Hematopoietic multipotent progenitor cell treated with erythropoietin and hydrocortisone succinate and interleukin-3 and kit ligand, for 4 days (in vitro differentiated cells): ENCODE results near the gene ADAMTS17.

Experiments used
- DNase-seq: peaks from one replicate; pipeline ENCODE4 v3.0.0-alpha.2; 2015

The ADAMTS17 gene

DNA sequence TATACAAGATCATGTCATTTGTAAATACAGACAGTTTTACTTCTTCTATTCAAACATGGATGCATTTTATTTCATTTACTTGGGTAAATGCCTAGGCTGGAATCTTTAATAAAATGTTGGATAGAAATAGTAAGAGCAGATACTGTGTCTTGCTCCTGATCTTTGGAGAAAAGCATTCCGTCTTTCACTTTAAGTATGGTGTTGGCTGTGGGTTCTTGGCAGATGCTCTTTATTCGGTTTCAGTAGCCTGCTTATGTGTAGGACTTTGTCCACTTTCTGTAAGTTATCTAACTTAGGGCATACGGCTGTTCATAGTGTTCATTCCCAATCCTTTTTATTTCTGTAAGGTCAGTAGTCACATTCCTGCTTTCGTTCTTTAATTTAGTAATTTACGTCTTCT is 303.0 kb downstream of the ADAMTS17 start:
- no peak for DNase-seq

DNA sequence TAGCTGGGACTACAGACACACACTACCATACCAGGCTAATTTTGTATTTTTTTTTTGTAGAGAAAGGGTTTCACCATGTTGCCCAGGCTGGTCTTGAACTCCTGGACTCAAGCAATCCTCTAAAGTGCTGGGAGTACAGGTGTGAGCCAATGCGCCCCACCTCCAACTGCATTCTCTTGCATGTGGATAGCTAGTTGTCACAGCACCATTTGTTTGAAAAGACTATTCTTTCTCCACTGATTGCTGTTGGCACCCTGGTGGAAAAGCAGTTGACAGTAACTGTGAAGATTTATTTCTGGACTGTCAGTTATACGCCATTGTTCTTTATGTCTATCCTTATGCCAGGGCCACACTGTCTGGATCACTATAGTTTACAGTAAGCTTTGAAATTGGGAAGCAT is 303.9 kb downstream of the ADAMTS17 start:
- DNase-seq, result no peak

DNA sequence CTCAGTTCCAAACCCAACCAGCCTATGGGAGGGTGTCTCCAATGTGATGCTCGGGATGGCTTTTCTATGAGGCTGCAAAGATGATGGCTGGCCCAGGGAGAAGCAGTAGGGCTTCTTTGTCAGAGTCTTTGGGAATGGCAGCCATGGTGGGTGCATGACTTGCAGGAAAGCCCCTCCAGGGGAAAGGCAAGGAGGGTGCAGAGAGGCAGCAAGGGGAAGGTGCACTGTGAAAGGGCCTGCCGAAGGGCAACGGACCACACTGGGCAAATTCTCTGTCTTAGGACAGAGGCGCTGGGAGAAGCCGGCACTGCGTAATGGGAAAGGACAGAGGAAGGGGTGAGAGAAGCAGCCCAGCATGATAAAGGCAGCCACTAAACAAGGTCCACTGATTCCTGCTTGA is 305.8 kb downstream of the ADAMTS17 start:
- DNase-seq, result no peak

DNA sequence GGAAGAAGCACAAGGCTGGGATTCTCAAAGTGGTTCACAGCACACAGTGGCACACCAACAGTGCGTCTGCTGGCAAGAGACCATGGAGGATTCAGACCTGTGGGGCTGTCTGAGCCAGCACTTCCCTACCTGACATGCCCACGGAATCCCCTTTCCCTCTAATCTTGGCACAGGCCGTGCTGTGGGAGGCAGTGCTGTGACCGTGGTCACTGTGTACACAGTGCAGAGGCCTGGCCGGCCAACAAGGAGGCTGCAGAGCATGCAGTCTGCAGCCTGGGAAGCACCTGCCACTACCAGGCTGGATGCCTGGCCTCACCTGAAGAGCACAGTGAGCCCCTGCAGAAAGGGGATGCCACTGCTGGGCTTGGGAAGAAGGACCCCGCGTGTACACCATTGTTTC is 307.6 kb downstream of the ADAMTS17 start:
- DNase-seq, result no peak

DNA sequence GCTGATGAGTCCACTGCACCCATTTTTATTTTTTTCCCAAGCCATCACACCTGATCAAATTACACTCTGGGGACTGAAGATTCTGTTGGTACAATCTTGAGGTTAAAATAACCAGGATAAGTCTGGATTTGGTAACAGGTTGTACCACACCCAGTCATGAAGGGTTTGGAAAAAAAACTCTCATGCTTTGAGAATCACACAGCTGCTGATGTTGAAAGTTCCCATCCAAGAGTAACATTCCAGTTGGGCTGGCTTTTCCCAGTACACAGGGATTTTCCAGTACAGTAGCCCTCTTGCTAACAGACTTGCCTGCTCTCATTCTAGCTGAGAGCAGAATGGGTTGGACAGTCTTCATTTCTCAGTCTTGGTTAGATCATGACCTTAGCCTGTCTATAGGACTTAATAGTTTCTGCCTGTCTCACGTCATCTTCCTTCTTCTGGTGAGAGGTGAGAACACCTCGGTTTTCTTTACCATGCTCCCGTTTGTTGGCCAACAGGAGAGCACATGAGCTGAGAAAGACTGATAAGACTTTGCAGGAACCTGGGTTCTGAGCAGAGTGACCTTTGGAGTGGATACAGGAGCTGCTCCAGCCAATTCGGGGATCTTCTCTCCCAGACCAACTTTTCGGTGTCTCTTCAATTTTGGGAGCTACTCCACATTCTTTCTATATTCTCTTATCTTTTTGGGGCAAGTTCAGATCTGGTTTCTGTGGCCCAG is 308.5 kb downstream of the ADAMTS17 start:
- no peak for DNase-seq

DNA sequence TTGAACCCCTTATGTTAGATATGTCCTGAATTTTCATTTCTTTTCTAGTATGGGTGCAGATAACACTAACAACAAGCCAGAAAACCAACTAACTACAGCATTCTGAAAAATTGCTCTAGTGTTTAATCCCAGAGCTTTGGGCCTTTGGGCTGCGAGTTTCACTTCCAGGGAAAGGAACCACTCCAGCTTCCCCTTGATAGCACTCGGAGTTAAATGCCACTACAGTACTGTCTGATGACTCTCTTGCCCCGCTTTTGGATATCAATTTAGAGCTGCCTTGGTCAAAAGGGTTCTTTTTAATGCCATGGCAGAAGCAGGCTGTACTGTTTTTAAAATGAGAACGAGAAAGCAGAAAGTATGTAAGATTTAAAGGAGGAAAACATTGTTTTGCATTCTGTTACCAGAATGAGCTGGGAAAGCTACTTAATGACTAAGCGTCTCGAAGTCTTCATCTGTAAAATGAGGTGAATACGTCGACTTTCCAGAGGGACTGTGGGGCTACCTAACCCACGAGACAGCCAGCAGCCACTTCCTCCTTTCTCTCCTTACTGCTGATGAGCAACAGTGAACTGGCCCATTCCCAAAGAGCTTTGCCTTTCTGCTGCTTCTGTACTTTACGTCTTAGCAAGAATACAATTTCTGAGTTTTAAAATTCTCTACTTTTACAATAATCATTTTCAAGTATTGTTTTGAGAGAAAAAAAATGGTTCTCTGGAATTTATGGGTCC is 309.3 kb downstream of the ADAMTS17 start:
- no peak for DNase-seq

DNA sequence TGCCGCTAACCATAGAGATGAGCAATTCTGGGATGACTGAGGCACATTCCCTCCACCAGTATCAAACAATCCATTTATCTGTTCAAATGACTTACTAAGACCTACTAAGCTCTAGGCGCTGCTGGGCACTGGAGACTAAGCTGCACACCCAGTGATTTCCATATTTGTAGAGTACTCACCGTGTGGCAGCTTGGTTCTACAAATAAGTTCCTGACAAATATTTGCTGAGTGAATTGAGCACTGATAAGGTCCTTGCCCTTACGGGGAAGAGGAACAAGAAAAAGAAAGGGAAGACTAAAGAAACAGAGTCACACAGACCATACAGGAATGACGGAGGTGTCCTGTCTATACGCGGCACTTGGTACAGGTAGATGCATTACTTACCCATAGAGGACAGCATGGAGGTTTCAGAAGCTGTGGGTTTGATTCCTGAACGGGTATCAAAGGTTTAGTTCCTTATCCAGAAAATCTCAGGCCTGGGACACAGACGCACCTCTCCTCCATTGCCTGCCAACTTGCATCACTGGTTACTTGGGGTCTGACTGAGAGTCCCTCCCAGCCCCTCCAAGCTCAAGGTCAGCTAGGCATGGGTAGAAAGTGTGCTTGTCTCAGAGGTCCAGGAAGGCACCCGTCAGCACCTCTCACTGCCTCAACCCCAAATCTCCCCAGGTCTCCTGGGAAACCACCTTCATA is 310.0 kb downstream of the ADAMTS17 start:
- no peak for DNase-seq

DNA sequence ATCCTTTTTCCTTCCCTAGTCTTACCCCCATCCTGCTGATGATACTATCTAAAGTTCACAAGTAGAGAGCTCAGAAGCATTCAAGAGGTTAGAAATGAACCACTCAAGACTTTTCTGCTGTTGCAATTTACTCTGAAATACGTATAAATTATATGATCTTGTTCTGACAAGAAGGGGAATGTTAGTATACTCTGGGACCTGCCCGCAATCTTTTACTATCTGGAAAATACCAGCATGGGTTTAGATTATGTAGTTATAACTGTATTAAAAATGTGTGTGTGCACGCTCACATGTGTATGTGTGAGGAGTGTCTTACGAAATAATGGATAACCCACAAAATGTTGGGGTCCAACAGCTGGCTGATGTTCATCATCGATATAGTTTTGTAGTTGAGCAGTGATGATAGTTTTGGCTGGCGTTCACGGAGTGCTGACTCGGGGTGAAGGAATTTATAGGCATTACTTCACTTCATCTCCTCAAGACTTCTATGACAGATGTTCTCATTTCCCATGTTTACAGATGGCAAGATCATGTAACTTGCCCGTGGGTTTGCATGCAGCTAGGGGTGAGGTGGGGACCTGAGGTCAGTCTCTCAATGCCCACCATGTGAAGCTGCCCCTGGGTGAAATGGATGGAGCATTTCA is 311.1 kb downstream of the ADAMTS17 start:
- no peak for DNase-seq

DNA sequence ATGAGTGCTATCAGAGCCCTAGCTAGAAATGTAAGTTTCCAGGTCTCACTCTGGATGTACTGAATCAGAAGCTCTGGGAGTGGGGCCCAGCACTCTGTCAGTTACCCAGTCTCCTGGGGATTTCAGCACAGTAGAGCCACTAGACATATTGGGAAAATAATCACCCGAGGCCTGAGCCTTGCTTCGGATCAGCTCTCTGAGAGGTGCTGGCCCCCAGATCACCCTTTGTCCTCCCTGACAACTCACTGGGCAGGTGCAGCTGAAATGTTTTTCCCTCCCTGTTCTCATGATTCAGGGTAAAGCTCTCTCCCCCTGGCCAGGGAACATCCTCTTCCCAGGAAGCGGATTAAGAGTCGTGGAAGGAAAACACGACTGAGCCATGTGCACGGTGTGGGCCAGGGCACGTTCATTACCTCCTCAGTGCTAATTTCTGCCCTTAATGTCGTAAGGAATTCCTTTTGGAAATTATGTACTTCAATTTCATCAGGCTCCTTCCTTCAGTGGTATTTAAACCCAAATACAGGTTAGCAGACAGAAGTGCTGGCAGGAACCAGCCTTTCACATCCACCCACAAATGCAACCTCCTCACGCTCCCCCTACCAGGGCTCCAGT is 311.8 kb downstream of the ADAMTS17 start:
- DNase-seq, result no peak

DNA sequence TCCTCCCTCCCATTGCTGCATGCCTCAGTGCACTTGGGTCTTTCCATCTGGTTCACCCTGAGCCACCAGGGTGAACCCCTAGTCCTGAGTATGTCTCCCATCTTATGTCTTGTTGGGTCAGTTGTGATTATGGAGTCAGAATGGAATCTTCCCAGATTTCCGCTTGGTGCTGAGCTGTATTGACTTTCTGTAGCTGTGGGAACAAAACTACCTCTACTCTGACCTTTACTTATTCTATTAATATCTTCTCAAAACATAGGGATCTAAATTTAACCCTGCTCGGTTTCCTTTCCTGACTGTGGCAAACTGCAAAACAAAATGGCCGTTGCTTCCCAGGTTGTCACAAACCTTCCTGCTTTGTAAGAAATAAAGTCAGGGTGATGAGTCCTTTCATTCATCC is 312.7 kb downstream of the ADAMTS17 start:
- no peak for DNase-seq

DNA sequence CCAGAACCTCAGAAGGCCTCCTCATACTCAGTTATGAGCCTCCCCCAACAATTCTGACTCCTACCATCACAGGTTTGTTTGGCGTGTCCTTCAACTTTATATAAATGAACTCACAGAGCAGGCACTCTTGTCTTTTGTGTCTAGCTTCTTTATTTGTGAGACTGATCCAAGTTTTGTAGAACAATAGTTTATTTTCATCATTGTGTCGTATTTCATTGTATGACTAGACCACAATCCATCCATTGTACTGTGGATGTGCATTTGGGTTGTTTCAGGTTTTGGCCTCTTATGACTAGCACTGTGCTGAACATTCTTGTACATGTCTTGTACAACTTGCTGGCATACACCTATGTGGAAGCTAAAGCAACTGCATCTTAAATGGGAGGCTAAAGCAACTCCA is 315.7 kb downstream of the ADAMTS17 start:
- DNase-seq, result no peak

DNA sequence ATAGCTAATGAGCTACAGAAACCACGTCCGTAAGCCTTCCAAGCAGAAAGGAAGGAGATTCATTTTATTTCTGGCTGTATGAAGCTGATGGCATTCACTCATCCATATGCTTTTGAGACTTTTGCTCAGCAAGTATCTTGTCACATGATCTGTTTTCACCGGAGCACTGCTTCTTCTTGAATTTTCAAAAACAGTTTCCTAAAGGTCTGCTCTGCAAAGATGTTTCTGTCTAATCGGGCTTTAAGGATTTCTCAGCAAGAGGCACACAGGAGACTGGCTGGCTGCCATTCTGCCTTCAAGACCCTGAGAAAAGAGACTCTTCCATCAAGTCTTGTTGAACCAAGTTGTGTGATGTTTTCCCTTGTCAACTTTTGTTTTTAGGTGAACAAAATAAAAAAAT is 319.0 kb downstream of the ADAMTS17 start:
- DNase-seq, result no peak

DNA sequence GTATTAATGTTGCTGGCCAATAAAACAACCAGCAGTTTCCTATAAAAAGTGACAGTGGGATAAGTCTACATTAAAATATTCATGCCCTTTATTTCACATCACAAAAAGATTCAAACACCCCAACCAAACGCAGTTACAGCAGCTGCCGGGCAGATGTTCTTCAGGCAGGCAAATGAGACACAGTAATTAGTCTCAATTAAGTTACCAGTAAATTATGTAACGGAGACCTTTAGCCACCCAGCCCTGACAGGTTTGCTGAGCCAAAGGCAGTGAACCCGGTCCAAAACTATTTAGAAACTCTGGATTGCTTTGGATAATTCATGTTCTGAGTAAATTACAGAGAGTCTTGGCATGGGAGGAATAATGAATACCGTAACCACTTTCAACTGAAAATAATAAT is 319.4 kb downstream of the ADAMTS17 start:
- no peak for DNase-seq

DNA sequence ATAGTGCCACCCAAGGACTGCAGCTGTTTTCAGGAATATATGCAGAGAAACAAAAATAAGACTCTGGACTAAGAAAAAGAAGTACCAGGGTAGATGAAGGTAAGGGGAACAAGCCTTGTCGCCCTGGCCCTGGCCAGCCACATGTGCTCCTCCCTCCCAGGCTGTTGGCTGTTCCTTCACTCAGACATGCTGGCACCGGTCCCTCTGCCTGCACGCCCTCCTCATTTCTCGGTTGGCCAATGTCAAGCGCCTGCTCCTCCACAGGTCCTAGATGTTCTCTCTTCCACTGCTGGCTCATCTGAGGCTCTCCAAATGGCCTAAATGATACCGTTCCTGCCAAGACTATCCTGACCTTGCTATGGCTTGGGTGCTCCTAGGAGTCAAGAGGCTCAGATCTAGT is 320.1 kb downstream of the ADAMTS17 start:
- no peak for DNase-seq

DNA sequence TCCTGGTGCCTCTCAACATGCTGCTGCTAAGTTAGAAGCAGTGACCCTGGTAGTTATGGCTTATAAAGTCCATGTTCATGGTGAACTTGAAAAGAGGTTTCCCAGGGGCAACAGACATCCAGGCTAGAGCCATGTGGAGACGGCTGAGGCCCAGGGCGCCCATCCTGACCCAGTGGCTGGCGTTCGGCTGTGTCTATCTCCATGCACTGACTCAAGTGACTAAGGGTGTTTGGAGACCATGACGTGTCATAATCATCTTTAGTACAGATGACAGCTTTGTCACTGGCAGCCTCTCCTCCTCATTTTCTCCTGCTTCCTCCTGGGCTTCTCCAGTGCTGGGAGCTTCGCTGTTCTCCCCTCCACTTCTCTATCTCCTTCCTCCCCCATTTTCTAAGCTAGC is 321.2 kb downstream of the ADAMTS17 start:
- DNase-seq, result no peak

DNA sequence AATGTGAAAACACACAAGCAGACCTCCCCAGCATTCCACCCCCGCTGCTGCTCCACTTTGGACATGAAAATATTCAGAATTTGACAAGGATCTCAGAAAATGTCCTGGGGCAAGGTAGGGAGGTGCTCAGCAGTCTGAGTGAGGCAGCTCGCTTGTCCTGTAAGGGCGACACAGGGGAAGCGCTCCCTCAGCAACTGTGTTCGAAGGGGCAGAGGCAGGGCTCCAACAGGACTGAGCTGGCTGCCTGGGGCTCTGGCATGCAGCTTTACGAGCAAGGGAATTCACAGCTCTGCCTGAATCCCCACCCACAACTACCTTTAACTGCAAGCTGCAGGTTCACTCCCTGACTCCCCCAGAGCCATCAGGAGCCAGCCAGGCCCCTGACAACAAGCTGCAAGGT is 321.6 kb downstream of the ADAMTS17 start:
- no peak for DNase-seq

DNA sequence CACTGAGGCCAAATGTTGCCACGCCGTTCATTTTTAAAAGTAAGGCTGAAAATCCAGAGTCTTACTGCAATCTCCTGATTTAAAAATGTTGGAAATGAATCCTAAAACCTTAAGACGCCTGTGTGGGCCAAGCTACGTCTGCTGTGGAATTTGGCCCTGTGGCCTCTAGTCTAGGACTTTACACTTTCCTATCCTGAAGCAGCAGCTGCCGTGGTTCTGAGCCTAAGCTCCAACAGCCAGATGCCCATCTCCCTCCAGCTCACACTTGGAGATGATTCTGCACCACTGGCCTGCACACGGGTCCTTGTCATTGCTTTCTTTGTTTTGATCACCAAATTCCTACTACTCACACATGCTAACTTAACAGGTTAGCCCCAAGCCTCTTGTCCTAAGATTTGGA is 322.2 kb downstream of the ADAMTS17 start:
- no peak for DNase-seq

DNA sequence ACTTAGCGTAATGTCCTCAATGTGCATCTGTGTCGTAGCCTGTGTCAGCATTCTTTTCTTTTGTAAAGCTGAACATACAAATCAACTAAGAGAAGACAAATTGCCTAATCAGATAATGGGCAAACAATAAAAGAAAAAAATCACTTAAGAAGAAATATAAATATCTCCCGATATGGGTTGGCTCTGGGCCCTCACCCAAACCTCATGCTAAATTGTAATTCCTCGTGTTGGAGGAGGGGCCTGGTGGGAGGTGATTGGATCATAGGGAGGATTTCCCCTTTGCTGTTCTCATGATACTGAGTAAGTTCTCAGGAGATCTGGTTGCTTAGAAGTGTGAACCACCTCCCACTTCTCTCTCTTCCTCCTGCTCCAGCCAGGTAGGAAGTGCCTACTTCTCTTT is 323.6 kb downstream of the ADAMTS17 start:
- DNase-seq, result no peak

DNA sequence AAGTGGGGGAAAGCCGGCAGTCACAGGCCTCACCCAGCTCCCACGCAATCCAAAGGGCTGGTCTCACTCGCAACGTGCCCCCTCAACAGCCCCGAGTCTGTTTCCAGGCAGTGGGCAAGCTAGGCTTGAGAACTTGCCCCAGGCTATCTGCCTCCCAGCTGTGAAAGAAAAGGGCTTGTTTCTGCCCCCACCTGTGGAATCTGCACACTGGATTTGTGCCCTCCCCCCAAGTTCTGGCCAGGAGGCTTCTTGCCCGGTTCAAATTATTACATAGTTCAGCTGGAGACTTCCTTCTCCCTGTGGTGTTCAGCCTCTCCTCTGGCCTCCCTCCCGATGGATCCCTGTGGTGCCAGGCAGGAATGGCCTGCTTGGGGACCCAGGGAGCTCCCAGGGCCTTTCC is 324.6 kb downstream of the ADAMTS17 start:
- no peak for DNase-seq

DNA sequence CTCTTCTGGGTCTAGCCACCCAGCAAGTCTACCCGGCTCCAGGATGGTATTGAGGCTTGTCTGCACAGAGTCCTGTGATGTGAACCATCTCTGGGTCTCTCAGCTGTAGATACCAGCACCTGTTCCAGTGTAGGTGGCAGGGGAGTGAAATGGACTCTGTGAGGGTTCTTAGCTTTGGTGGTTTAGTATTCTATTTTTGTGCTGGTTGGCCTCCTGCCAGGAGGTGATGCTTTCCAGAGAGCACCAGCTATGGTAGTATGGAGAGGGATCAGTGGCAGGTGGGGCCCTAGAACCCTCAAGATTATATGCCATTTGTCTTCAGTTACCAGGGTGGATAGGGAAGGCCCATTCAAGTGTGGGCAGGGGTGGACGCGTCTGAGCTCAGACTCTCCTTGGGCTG is 325.1 kb downstream of the ADAMTS17 start:
- no peak for DNase-seq

DNA sequence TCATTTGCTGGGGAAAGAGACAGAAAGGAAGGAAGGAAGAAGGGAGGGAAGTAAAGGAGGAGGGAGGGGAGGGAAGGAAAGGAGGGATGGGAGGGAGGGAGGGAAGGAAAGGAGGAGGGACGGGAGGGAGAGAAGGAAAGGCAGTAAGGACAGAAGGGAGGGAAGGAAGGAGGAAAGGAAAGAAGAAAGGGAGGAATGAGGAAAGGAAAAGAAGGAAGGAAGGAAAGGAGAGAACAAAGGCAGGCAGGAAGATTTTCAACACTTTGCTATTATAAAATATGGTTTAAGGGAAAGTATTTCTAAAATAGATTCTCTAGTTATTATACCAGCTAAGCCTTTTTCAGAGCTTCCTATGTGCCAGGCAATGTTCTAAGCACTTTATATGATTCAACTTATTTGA is 330.5 kb downstream of the ADAMTS17 start:
- no peak for DNase-seq

DNA sequence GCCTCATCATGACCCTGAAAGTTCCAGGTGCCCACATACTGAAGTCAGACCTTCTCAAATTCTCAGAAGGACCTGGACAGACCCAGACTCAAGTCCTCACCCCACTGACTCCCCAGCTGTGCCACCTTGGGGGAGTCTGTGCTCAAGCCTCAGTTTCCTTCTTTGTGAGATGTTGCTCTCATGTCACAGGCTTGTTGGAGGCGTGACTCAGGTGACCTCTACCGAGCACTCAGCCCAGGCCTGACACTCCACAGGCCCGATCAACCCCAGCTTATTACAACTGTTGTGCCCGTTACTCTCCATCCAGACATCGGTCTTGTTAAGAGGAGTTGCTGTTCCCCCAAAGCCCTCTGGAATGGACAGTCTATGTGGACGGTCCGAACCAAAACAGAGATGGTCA is 332.4 kb downstream of the ADAMTS17 start:
- DNase-seq, result no peak

DNA sequence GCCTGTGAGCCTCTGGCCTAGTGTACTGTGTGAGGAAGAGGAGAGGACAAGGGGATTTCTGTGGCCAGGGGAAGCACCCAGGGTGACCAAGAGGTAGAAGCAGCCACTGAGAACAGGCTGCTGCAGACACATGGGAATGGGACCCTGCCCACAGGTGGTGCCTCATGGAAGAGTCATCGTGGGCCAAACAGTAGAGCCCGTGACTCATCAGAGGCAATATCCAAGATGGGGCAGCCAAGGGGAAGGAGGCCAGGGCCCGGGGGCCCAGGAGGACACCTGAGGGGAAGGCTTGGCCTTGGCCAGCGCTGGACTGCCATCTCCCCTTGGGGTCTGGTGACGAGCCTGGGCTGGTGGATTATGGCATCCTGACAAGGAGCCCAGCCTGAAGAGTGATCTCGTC is 333.5 kb downstream of the ADAMTS17 start:
- DNase-seq, result no peak
